ENCODE data around the gene BIN2. TPM values are rescaled to one million over a fixed set of nuclear protein-coding genes. Genes with fewer than 3 reads are reported as not detected.

The BIN2 gene
- polyA plus RNA-seq, 3 donors, result 120 to 376 (median 196) TPM

DNA sequence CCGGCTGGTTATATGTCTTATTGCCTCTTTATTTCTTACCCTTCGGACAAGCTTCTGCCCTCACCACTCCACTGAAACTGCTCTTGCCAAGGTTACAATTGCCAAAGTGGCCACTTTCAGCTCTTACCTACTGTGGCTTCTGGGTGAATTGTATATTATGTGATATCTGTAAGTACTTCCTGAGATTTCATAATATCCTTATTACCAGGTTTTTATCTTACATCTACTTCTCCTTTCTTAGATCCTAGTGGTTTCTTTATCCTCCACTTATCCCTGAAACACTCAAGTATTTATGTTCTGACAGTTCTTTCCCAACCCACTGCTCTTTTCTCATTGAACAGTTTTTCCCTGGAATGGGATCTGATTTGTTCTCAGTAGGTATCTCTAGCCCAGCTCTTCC is 12.0 kb upstream of the BIN2 start:
- H2AFZ ChIP-seq (ENCODE audit: insufficient read depth, low read depth, low read length, poor library complexity, severe bottlenecking), result no peak overlapping the region
- H3K27ac Mint-ChIP-seq, result peak overlapping the region in 4 of 7 donors; percentile 72 to 83 (median 74)
- H3K4me1 Mint-ChIP-seq, result peaks cover 37% of the 10 kb centered on the region

DNA sequence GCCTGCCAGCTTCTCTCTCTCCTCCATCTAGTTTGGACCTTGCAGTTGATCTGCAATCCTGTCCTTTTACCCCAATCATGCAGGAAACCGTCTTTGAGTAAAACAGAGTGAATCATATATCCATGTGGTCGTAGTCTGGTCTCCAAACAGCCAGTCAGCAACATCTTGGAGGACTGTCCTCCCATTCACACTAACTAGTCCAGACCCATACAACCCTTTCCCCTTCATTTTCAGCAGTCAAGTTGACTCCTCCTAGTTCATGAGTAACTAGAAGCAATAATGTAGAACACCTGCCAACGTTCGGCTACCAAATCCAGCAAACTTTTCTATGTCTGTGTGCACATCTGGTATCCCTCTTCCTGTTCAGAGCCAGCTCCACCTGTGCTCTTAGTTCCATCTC is 10.8 kb upstream of the BIN2 start:
- intact Hi-C loops (cut with micrococcal nuclease), result no loop called here
- TF ChIP-seq, protein P1, sequence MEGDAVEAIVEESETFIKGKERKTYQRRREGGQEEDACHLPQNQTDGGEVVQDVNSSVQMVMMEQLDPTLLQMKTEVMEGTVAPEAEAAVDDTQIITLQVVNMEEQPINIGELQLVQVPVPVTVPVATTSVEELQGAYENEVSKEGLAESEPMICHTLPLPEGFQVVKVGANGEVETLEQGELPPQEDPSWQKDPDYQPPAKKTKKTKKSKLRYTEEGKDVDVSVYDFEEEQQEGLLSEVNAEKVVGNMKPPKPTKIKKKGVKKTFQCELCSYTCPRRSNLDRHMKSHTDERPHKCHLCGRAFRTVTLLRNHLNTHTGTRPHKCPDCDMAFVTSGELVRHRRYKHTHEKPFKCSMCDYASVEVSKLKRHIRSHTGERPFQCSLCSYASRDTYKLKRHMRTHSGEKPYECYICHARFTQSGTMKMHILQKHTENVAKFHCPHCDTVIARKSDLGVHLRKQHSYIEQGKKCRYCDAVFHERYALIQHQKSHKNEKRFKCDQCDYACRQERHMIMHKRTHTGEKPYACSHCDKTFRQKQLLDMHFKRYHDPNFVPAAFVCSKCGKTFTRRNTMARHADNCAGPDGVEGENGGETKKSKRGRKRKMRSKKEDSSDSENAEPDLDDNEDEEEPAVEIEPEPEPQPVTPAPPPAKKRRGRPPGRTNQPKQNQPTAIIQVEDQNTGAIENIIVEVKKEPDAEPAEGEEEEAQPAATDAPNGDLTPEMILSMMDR (IDR thresholded peaks at IDR 0.05), result no peak
- no peak overlapping the region for H3K27ac Mint-ChIP-seq
- H3K4me3 Mint-ChIP-seq, result peak overlapping the region in 1 of 2 donors; percentile 88
- peaks cover 47% of the 10 kb centered on the region for H3K4me1 Mint-ChIP-seq
- H3K27me3 ChIP-seq (ENCODE audit: control insufficient read depth in 2 of 2, insufficient read depth in 2 of 2, low read length in 2 of 2), result no peaks in the 10 kb centered on the region
- no peaks in the 10 kb centered on the region for H4K20me1 ChIP-seq (ENCODE audit: insufficient read depth, low read length)
- no peaks in the 10 kb centered on the region for H3K79me2 ChIP-seq (ENCODE audit: insufficient read depth, low read length)
- H3K36me3 Mint-ChIP-seq, result peaks cover 3 to 6% of the 10 kb centered on the region in 2 donors
- no peak overlapping the region for H3K9ac ChIP-seq (ENCODE audit: insufficient read depth, low read length, poor library complexity, severe bottlenecking)
- no peaks in the 10 kb centered on the region for H3K36me3 ChIP-seq (replicated peaks in 1 of 2; ENCODE audit: control insufficient read depth in 1 of 2, insufficient read depth in 2 of 2, low read length in 2 of 2)
- peaks cover 33 to 41% of the 10 kb centered on the region in 2 donors for H3K4me1 ChIP-seq (ENCODE audit: control insufficient read depth in 1 of 2, insufficient read depth in 2 of 2, low read length in 2 of 2)
- no peaks in the 10 kb centered on the region for H3K9me3 ChIP-seq (replicated peaks in 1 of 2; ENCODE audit: control insufficient read depth in 1 of 2, insufficient read depth in 1 of 2, low read length in 2 of 2)
- no peak overlapping the region for H2AFZ ChIP-seq (ENCODE audit: insufficient read depth, low read depth, low read length, poor library complexity, severe bottlenecking)
- no peak overlapping the region for H3K27ac ChIP-seq (ENCODE audit: low read depth in 1 of 2, low read length in 2 of 2)
- WGBS (ENCODE audit: insufficient coverage), result 44% methylated on average over 4 of the region's 4 CpGs
- H3K4me2 ChIP-seq (replicated peaks; ENCODE audit: extremely low read depth, low read length, poor library complexity, severe bottlenecking), result no peak overlapping the region
- H3K9me3 Mint-ChIP-seq, result peaks cover 0 to 4% (median 0%) of the 10 kb centered on the region in 7 donors
- DNase-seq, result peak in 1 of 3 donors; percentile 37
- H3K4me3 ChIP-seq (replicated peaks in 1 of 3; ENCODE audit: low read depth in 2 of 3, low read length in 3 of 3), result no peak overlapping the region
- peaks cover 2 to 12% (median 11%) of the 10 kb centered on the region in 3 donors for H3K27me3 Mint-ChIP-seq (ENCODE audit: low read depth in 3 of 3)

More for the DNA sequence above, 12.0 kb upstream of the BIN2 start:
- H3K79me2 ChIP-seq (ENCODE audit: insufficient read depth, low read length), result no peaks in the 10 kb centered on the region
- H3K9me3 ChIP-seq (replicated peaks in 1 of 2; ENCODE audit: control insufficient read depth in 1 of 2, insufficient read depth in 1 of 2, low read length in 2 of 2), result no peaks in the 10 kb centered on the region
- H3K4me1 ChIP-seq (ENCODE audit: control insufficient read depth in 1 of 2, insufficient read depth in 2 of 2, low read length in 2 of 2), result peaks cover 26 to 32% of the 10 kb centered on the region in 2 donors
- Mint-ChIP-seq H3K9me3 (peaks cover 0 to 2% (median 0%) of the 10 kb centered on the region in 7 donors), H3K36me3 (peaks cover 3 to 6% of the 10 kb centered on the region in 2 donors), H3K27me3 (ENCODE audit: low read depth in 3 of 3) (peaks cover 2 to 16% (median 11%) of the 10 kb centered on the region in 3 donors), H3K4me3 (peak overlapping the region in 1 of 2 donors; percentile 88)
- H3K27ac ChIP-seq (ENCODE audit: low read depth in 1 of 2, low read length in 2 of 2), result peak overlapping the region in 1 of 2 donors; percentile 36
- TF ChIP-seq, protein P1 (IDR thresholded peaks at IDR 0.05), result no peak
- no peak overlapping the region for H3K9ac ChIP-seq (ENCODE audit: insufficient read depth, low read length, poor library complexity, severe bottlenecking)
- intact Hi-C loops (cut with micrococcal nuclease), result no loop called here
- H3K4me3 ChIP-seq (replicated peaks in 1 of 3; ENCODE audit: low read depth in 2 of 3, low read length in 3 of 3), result peak overlapping the region in 1 of 3 experiments; percentile 42
- no peaks in the 10 kb centered on the region for H4K20me1 ChIP-seq (ENCODE audit: insufficient read depth, low read length)
- no peaks in the 10 kb centered on the region for H3K36me3 ChIP-seq (replicated peaks in 1 of 2; ENCODE audit: control insufficient read depth in 1 of 2, insufficient read depth in 2 of 2, low read length in 2 of 2)
- DNase-seq, result peak in 2 of 3 donors; percentile 41 to 65
- no peaks in the 10 kb centered on the region for H3K27me3 ChIP-seq (ENCODE audit: control insufficient read depth in 2 of 2, insufficient read depth in 2 of 2, low read length in 2 of 2)
- WGBS (ENCODE audit: insufficient coverage), result no CpG with 5 or more reads among the region's 2 CpGs
- peak overlapping the region; percentile 63 for H3K4me2 ChIP-seq (replicated peaks; ENCODE audit: extremely low read depth, low read length, poor library complexity, severe bottlenecking)

Data from CD14-positive monocyte (primary cell).